Suprapubic skin (tissue), 4 donors: ENCODE measurements around the gene MAPRE2.

Source experiments
- EP300 ChIP-seq: sonication (generic); formaldehyde crosslinking; IDR thresholded peaks from one replicate; pipeline ENCODE4 v1.6.1; 2017; ENCODE audit warnings: antibody characterized with exemption
- POLR2A ChIP-seq, 2 donors: fragments of 450-650 bp; IDR thresholded peaks; one replicate each; pipeline ENCODE4 v1.6.1; 2017; ENCODE audit warnings: antibody characterized with exemption in 2 of 2, mild to moderate bottlenecking in 2 of 2, moderate library complexity in 2 of 2
- POLR2AphosphoS5 ChIP-seq, 3 donors: sonication (generic); formaldehyde crosslinking; IDR thresholded peaks; one replicate each; pipeline ENCODE4 v1.6.1; 2017; ENCODE audit warnings: antibody characterized with exemption in 3 of 3
- TF ChIP-seq, protein P1 (sequence below), 2 donors: fragments of 200-600 bp in 1 of 2; fragments of 450-650 bp in 1 of 2; sonication (generic) in 1 of 2; IDR thresholded peaks; one replicate each; pipeline ENCODE4 v1.5.1; 2016 to 2019; ENCODE audit warnings: antibody characterized with exemption in 2 of 2, mild to moderate bottlenecking in 1 of 2, moderate library complexity in 1 of 2

DNA sequence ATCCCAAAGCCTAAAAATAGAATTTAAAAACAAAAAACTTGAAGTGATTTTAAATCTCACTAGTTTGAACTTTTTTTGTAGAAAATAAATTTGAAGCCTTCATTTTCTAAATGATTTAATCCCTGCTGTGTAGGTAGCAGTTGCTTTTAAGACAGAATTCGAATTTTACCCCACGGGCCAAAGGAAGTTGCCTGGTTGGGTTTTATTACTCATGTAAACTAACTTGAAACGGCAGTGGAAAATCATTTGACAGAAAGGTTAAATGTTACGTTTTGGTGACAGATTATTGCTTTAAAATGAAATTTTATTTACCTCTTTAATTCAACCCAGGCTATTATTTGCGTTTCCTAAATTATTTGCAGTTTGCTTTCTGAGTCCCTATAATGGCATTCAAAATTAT lies 2.0 kb downstream of the MAPRE2 start:
- TF ChIP-seq POLR2AphosphoS5 (IDR thresholded peaks at IDR 0.05) (no peak), POLR2A (IDR thresholded peaks at IDR 0.05) (no peak), EP300 (no peak)
- TF ChIP-seq, protein P1, sequence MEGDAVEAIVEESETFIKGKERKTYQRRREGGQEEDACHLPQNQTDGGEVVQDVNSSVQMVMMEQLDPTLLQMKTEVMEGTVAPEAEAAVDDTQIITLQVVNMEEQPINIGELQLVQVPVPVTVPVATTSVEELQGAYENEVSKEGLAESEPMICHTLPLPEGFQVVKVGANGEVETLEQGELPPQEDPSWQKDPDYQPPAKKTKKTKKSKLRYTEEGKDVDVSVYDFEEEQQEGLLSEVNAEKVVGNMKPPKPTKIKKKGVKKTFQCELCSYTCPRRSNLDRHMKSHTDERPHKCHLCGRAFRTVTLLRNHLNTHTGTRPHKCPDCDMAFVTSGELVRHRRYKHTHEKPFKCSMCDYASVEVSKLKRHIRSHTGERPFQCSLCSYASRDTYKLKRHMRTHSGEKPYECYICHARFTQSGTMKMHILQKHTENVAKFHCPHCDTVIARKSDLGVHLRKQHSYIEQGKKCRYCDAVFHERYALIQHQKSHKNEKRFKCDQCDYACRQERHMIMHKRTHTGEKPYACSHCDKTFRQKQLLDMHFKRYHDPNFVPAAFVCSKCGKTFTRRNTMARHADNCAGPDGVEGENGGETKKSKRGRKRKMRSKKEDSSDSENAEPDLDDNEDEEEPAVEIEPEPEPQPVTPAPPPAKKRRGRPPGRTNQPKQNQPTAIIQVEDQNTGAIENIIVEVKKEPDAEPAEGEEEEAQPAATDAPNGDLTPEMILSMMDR (IDR thresholded peaks at IDR 0.05): no peak
